Measurements from ENCODE around the gene CAV1.
A peak's percentile ranks its signal among the peaks of the same experiment; 100 is the strongest.
"Not testable (repeated sequence)": the region's sequence is repeated elsewhere in the genome, so short reads cannot be mapped to it uniquely, and the experiment has no call there.

The CAV1 gene

DNA sequence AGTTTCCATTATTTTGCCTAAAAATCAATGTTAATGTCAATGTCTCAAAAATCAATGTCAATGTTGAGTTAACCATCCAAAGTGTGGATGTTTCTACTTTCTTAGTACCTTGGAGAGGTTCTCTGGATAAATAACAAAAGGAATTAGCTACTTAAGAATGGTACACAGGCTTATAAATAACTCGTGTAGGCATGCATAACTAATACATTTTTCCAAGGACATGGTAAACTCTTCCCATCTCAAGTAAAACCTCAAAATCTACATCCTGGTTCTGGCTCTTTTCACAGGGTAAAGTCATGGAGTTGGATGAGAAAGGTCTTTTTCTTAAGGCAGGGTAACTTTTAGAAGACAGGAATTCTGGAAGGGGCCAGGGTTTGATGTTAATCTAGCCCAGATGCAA, 59.9 kb downstream of the CAV1 start:
- no peak for DNase-seq

DNA sequence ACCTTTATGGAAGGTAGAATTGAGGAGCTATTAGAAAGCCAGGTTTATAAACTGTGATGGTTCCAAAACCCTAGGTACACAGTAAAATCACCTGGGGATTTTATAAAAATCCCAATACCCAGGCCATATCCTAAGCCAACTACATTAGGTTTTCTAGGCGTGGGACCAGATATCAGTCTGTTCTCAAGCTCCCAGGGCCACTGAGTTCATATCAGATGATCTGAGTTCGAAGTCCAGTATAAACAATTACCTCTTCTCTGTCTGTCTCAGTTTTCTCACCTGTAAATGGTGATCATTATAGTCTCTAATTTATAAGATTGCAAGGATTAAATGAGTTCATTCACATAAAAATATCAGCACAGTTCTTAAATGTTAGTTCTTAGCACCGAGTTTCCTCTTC, 60.6 kb downstream of the CAV1 start:
- DNase-seq: no peak

DNA sequence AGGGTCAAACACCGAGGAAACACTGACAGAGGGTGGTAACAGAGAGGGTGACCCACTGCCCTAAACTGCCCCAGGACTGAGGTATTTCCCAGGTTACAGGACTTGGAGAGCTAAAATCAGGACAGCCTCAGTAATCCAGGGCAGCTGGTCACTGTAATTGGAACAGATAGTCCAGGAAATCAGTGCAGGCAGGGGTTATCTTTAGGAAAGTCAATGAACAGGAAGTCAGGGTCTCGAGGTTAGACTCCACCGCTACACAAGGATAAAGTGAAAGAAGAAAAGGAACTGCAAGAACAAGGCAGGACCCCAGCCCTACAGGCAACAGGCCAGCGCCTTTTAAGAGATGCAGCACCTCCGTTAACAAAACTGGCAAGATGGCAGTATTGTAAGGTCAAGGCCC, 61.1 kb downstream of the CAV1 start:
- no peak for DNase-seq

DNA sequence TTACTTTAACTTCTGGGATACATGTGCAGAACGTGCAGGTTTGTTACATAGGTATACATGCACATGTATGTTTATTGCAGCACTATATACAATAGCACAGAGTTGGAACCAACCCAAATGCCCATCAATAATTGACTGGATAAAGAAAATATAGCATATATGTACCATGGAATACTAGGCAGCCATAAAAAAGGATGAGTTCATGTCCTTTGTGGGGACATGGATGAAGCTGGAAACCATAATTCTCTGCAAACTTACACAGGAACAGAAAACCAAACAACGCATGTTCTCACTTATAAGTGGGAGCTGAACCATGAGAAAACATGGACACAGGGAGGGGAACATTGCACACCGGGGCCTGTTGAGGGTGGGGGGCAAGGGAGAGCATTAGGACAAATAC, 62.4 kb downstream of the CAV1 start:
- DNase-seq: not testable (repeated sequence)

DNA sequence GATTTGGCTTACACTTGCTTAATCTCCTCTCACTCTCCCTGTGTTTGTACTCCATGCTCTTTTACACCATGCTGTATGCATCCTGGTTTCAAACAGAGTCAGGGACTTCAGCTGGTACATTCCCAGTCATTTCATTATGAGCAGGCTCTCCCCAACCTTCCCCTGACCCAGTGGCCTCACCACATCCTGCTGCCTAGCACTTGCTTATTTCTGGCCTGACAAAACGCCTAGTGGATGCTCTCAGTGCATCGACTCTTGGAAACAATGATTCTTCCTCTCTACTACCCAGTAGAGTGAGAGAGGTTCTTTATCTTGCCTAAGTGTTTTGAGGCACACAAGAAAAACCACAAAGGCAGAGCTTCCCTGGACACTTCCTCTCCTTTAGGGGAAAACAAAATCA, 63.4 kb downstream of the CAV1 start:
- DNase-seq: no peak

DNA sequence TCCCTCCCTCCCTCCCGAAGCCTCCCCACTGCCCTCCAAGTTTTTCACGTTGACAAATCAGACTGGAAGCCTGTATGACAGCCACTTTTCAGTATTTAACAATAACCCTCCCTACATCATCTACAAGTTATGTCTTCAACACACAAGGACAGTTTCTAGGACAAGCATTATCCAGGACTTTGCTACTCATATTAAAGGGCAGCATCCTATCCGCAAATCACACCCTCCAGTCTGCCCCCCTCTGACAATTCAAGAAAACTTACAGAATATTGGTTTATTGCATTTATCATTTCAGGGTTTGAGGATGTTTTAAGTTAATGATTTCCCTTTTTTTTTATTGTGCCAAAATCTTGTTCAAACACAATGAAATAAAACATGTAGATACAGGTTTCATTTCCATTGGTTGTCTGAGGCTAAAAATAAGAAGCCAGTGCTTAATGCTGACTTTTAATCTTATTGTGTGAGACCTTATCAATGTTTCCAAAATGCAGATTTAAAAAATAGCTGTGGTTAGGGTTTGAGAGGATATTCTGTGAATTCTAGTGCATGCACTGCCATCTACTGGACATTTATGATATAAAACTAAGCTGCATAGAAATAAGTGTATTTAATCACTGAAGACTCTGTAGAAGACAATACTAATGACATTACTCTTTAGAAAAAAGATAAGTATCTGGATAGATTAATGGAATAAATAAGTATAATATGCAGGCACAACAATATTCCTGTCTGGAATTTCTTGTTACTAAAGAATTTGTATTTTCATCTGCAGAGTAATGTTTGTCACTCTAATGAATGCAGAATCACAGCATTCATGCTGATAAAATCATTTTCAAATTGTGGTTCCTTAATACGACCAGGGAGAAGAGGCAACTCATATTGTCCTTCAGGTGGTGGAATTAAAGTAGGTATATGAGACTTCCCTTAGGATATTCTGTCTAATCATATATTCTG, 64.1 kb downstream of the CAV1 start:
- peak; percentile 9 for DNase-seq

DNA sequence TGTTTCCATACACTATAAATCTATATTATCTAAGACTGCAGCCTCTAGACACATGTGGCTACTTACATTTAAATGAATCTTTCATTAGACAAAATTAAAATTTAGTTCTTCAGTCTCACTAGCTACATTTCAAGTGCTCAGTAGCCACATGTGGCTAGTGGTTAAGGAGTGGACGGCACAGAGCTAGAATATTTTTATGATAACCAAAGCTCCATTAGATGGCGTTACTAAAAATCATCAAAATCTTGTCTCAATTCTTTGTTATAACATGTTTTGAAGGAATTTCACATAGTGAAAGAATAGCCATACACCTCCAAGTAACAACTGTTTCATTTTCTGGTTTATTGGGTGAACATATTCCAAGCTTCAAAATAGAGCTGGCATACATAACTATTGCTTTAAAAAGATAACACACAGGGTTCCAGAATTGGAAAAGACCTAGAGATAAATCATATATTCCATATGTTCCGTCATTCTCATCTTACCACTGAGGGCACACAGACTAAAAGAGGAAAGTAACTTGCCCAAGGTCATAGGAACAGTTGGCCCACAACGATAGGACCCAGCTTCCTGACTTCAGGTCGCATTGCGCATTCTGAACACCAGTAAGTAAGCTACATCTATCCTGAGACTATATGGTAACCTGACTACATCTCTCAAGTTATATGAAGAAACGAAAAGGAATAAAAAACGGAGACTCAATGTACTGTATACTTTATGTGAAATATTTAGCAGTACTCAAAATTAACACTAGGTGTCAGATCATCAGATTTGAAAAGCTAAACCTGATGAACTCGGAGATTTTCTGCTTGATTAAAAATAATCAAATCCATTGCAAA, 66.6 kb downstream of the CAV1 start:
- no peak for DNase-seq

DNA sequence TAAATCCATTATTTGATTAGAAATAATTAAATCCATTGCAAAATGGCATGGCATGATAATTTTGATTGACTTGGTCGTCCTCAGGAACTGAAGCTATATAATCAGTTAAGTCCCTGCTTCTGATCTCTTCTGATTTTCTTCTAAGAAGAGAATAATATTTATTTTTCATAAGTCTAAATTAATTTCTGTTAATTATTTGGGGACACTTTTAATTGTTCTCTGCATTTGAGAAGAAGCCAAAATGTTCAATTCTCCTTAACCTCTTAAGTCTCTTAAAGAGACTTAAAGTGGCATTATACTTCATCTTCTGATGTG, 67.2 kb downstream of the CAV1 start:
- DNase-seq: no peak

DNA sequence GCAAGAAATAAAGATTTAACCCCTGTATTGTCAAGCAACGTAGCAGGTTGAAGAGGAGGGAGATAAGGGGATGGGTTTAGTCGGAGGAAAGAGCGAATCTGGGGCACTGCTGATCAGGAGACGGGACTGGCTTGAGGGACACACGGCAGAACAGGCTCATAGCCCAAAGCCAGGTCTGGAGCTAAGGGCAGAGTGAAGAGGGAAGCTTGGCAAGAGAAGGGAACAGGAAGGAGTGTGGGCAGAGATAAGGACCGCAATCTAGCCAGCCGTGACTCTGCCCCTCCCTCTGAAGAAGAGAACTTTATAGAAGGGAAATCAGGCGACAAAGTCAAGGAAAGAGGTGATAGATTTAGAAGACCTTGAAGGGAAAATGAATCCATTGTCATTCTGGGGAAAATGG, 67.6 kb downstream of the CAV1 start:
- no peak for DNase-seq

DNA sequence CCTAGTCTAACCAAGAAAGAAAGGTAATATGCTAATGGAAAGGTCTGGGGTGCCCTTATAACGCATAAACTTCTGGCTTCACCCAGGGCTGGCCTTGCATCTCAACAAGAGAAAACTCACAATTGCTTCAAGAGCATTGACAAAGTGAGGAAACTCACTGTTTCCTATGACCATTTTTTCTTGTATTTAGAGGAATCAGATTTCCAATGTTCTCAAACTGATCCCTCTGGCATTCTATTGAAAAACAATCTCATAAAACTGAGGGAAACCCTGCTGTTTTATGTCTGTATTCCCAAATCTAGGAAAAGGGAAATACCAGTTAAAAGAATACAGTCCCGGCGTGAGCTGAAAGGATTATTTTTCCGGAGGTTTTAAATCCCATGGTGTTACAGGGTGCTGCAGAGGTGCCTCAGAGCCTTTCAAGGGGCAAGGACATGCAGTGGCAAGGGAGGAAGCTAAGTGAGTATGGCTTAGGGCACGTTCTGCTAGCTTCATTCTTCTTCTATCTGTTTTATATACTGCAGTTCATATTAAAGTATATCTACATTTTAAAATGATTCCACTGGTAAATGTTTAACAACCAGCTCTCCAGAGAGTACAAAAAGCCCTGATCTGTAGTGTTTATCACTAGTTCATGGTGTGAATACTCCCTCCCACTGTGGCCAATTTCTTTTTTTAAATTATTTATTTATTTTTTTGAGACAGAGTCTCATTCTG, 68.7 kb downstream of the CAV1 start:
- no peak for DNase-seq

DNA sequence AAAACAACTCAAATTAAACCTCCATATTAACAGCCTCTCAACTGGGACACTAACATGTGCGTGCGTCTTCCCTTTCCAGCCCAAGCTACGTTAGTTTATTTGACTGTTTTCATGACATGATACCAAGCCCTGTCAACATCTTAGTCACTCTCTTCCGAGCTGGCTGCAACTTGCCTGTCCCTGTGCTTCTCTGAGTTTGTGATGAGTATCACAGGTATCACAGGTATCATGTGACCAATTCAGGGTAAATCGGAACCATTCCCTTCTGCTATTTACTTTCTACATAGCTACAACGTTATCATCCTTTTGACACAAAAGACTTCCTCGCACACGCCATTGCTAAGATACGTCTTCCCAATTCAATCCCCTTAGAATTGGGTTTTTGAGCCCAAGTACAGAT, 70.2 kb downstream of the CAV1 start:
- no peak for DNase-seq

DNA sequence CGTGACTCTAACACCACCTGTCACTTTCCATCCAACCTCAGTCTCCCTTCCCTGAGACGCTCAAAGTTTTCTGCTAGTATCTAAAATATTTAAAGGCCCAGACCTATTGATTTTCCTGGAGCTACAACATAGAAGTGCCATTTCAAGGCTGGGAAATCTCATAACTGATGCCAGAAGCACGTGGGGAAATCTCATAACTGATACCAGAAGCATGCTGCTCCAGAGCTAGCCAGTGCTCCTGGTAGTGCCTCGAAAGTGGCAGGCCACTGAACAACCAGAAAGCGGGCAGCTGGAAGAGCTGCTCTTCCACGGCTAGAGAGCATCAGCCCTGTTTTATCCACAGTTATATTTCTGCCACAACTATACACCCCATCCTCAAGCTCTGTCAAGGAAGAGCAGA, 72.5 kb downstream of the CAV1 start:
- no peak for DNase-seq

DNA sequence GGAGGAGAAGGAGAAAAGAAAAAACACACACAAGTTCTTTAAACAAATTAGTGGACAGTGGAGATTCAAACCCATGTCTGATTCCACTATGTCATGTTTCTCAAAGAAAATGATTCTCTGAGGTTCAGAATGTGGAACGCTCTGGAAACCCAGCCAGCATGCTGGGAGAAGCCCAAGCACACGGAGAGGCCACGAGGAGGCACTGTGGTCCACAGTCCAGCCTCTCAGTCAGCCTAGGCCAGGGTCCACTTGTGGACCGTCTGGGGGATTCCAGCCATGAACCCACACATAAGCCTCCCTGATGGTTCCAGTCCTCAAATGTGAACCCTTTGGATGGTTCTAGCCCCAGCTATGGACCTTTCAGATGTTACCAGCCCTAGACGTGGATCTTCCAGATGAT, 73.4 kb downstream of the CAV1 start:
- no peak for DNase-seq

DNA sequence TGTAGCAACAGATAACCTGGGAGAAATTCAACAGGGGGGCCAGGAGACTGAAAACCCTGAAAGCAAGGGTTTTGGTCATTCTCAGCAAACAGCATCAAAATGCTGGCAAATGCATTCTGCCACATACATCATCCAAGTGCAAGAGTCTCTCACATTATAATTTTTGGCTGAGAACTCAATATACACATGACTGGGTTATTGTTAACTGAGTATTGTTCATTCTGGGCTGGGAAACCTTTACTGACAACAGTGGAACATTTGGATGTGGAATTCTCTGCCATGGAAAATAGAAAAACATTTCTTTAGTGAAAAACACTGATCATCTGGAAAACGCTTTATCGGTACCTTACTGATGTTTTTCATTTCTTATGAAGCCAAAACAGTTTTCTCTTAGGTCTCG, 74.0 kb downstream of the CAV1 start:
- no peak for DNase-seq

DNA sequence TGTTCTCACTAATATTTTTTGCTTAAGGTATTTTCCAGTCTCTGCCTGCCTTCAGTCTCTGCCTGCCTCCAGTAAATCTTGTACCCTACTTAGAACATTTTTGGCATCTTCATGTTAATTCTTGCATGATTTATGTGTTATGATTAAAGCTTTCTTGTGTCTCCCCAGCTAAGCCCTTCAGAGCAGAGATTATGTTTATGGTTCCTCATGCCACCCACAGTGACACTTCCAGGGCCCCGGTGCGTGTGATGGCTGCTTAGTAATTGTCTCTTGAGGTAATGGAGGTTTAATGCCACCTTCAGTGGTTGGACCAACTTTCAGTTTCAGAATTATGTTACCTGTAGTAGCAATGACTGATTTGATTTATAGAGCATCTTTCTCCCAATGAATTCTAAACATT, 76.6 kb downstream of the CAV1 start:
- no peak for DNase-seq

DNA sequence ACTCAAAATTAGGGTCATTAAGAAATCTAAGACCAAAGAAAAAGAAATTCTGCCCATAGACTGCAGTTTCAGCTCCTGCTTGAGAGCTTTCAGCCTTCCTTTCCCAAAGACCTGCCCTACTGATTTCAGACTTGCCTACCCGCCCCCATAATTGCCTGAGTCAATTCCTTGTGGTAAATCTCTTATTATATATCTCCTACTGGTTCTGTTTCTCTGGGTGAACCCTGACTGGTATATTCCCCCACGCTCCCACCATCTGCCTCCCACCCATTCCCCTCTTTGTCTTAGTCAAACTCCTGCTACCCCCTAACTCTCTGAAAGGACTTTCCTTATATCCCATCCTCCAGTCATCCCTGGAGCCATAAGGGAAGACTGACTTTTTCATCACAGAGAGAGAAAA, 82.5 kb downstream of the CAV1 start:
- DNase-seq: no peak

DNA sequence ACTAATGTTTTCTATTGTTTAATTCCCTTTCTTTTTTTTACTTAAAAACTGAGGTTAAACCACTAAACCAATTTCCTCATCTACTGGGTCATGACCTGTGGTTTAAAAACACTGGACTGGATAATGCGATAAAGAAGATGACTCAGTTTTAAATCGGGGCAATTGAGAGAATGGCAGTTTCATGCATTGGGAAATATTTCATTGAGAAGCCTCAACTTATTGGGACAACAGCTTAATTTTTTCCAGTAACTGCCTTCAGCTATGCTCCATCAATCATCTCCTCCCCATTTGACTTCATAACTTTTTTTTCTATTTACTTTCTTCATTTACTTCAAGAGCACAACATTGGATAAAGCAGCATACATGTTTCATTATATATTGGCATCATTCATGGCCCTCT, 85.4 kb downstream of the CAV1 start:
- DNase-seq: no peak

DNA sequence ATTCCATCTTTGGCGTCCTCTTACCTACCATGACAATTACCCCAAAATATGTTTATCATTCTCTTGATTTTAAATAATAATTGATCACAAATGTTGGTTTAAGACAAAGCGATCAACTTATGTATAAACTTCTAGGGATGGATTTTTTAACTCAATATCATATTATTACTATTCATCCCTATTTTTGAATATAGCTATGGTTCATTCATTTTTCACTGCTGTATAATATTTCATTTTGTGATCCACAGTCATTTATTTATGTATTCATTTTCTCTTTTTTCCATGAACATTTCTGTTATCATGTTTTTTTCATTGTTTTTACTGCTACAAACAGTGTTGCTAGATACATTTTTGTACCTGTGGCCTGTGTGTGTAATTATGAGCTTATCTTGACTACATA, 85.9 kb downstream of the CAV1 start:
- DNase-seq: no peak

Measured in NCI-H146 (cell line).